Ishikawa (cell line): ENCODE measurements around the gene ENOX2.

Experiments used
- CEBPB ChIP-seq: IDR thresholded peaks from 2 replicates; pipeline ENCODE4 v1.6.1; 2012
- CREB1 ChIP-seq: IDR thresholded peaks from 2 replicates; pipeline ENCODE4 v1.6.1; 2012; ENCODE audit warnings: low read depth
- EGR1 ChIP-seq: IDR thresholded peaks from 2 replicates; pipeline ENCODE4 v1.6.1; 2012
- EP300 ChIP-seq: IDR thresholded peaks from 2 replicates; pipeline ENCODE4 v1.6.1; 2012; ENCODE audit warnings: borderline replicate concordance
- FOXM1 ChIP-seq: IDR thresholded peaks from 2 replicates; pipeline ENCODE4 v1.6.1; 2012; ENCODE audit warnings: low read depth, borderline replicate concordance
- MAX ChIP-seq: IDR thresholded peaks from 2 replicates; pipeline ENCODE4 v1.6.1; 2012
- NFIC ChIP-seq: IDR thresholded peaks from 2 replicates; pipeline ENCODE4 v1.6.1; 2012
- RAD21 ChIP-seq: IDR thresholded peaks from 2 replicates; pipeline ENCODE4 v1.6.1; 2012; ENCODE audit warnings: low read depth
- TAF1 ChIP-seq: IDR thresholded peaks from 2 replicates; pipeline ENCODE4 v1.6.1; 2012; ENCODE audit warnings: low read depth, mild to moderate bottlenecking
- TCF12 ChIP-seq: IDR thresholded peaks from 2 replicates; pipeline ENCODE4 v1.6.1; 2012; ENCODE audit warnings: low read depth
- TEAD4 ChIP-seq: IDR thresholded peaks from 2 replicates; pipeline ENCODE4 v1.6.1; 2012
- YY1 ChIP-seq: IDR thresholded peaks from 2 replicates; pipeline ENCODE4 v1.6.1; 2012; ENCODE audit warnings: low read depth
- ZBTB7A ChIP-seq: IDR thresholded peaks from 2 replicates; pipeline ENCODE4 v1.6.1; 2012; ENCODE audit warnings: low read depth
- TF ChIP-seq, protein P1 (sequence below): IDR thresholded peaks from 2 replicates; pipeline ENCODE4 v1.6.1; 2012
- TF ChIP-seq, protein P2 (sequence below): IDR thresholded peaks from 2 replicates; pipeline ENCODE4 v1.6.1; 2012; ENCODE audit warnings: low read depth, mild to moderate bottlenecking

The ENOX2 gene

DNA sequence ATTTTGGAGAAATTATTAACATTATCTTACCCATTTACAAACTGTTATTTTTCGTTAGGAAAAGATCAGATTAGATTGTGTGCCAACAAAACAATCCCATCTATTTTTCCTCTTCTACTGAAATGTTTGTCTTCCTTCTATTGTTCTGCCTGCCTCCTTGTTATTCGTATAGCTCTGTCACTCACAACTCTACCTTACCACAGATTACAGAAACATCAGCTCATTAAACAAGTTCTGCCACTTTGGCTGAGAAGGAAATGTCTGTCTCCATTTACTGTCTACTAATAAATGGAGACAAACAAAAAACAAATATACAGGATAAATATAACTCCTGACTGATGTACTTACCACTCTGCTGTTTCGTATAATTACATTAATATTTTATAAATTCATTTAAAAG lies 211.4 kb downstream of the ENOX2 start:
- TF ChIP-seq TCF12 (no peak), YY1 (no peak), TAF1 (no peak), NFIC (no peak), EGR1 (no peak), EP300 (no peak), MAX (no peak), RAD21 (no peak), CEBPB (no peak), TEAD4 (no peak), CREB1 (no peak), FOXM1 (no peak)
- TF ChIP-seq, protein P1, sequence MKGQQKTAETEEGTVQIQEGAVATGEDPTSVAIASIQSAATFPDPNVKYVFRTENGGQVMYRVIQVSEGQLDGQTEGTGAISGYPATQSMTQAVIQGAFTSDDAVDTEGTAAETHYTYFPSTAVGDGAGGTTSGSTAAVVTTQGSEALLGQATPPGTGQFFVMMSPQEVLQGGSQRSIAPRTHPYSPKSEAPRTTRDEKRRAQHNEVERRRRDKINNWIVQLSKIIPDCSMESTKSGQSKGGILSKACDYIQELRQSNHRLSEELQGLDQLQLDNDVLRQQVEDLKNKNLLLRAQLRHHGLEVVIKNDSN, result no peak
- TF ChIP-seq, protein P2, sequence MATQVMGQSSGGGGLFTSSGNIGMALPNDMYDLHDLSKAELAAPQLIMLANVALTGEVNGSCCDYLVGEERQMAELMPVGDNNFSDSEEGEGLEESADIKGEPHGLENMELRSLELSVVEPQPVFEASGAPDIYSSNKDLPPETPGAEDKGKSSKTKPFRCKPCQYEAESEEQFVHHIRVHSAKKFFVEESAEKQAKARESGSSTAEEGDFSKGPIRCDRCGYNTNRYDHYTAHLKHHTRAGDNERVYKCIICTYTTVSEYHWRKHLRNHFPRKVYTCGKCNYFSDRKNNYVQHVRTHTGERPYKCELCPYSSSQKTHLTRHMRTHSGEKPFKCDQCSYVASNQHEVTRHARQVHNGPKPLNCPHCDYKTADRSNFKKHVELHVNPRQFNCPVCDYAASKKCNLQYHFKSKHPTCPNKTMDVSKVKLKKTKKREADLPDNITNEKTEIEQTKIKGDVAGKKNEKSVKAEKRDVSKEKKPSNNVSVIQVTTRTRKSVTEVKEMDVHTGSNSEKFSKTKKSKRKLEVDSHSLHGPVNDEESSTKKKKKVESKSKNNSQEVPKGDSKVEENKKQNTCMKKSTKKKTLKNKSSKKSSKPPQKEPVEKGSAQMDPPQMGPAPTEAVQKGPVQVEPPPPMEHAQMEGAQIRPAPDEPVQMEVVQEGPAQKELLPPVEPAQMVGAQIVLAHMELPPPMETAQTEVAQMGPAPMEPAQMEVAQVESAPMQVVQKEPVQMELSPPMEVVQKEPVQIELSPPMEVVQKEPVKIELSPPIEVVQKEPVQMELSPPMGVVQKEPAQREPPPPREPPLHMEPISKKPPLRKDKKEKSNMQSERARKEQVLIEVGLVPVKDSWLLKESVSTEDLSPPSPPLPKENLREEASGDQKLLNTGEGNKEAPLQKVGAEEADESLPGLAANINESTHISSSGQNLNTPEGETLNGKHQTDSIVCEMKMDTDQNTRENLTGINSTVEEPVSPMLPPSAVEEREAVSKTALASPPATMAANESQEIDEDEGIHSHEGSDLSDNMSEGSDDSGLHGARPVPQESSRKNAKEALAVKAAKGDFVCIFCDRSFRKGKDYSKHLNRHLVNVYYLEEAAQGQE, result no peak

DNA sequence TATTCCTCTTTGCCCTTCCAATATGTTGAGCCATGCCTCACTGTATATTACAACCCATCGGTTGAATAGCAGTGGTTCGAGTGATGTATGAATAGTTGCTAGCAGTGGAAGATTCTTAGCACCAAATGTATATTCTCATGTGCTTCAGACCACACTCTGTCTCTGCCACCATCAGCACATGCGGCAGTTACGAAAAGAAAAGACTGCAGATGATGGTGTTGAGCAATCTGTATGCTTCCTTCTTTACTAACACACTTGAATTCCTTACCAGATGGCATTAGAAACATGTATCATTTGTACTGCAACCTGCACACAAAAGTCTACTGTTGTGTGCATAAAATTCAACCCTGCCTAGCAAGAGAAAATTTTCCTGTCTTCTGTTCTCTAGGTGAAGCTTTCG lies 214.6 kb downstream of the ENOX2 start:
- no peak for TF ChIP-seq CEBPB

DNA sequence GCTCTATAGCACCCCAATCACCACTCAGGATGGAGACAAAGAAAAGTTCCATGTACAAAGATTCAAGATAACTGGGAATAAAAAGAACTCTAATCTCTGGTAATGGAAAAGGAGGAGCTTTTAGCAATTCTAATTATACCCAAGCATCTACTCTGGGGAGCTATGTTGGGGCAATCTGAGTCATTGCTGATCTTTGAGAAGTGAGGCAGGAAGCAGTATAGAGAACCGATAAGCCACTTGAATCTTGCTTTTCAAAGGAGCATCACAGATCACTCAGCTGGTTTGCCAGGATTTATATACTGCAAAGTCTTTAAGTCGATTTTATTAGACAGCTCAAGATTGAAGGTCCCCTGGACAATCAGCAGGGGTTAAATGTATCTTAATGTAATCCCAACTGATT lies 220.0 kb downstream of the ENOX2 start:
- no peak for TF ChIP-seq YY1
- no peak for TF ChIP-seq CREB1
- TF ChIP-seq TAF1, result no peak
- TF ChIP-seq, protein P1, result no peak
- no peak for TF ChIP-seq MAX
- TF ChIP-seq CEBPB, result no peak
- no peak for TF ChIP-seq TEAD4
- no peak for TF ChIP-seq ZBTB7A
- TF ChIP-seq, protein P2, result no peak
- no peak for TF ChIP-seq NFIC
- TF ChIP-seq RAD21, result no peak
- no peak for TF ChIP-seq EGR1
- TF ChIP-seq TCF12, result no peak
- no peak for TF ChIP-seq FOXM1

- TF ChIP-seq EGR1 (no peak), RAD21 (no peak), EP300 (no peak), NFIC (no peak), TEAD4 (no peak), CEBPB (no peak), FOXM1 (no peak), TCF12 (no peak), YY1 (no peak), ZBTB7A (no peak)
- TF ChIP-seq, protein P1, result no peak
Measured at GRCh38 chrX:130680164-130681035, 222.6 kb downstream of the ENOX2 start.

DNA sequence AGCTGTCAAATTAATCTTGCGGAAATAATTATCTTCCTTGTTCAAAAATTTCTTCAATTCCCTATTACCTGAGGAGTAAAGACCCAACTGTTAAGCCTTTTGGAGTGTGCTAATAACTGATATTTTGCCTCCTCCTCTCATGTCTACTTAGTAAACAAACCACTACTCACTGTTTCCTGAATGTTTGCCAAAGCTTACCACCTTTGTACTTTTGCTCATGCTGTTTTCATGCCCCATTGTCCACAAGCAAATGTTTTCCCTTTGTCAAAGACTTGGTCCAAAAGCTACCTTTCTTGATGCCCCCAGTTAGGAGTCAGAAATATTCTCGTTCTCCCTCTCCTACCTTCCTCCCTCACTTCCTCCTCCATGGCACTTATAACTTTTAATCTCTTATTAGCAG lies 226.1 kb downstream of the ENOX2 start:
- no peak for TF ChIP-seq CEBPB
- no peak for TF ChIP-seq ZBTB7A
- no peak for TF ChIP-seq CREB1
- no peak for TF ChIP-seq YY1
- no peak for TF ChIP-seq EP300
- TF ChIP-seq EGR1, result no peak
- TF ChIP-seq MAX, result no peak
- no peak for TF ChIP-seq RAD21
- no peak for TF ChIP-seq NFIC
